HG03558 (cell line): ENCODE results near the gene ZNF496.
"Not testable (repeated sequence)": the region's sequence is repeated elsewhere in the genome, so short reads cannot be mapped to it uniquely, and the experiment has no call there.

Experiments used
- ATAC-seq: cut with Tn5 transposase; IDR thresholded peaks from one replicate; pipeline ENCODE4 v1.9.1; 2021; ENCODE audit warnings: moderate number of reproducible peaks; ENCODE audit not compliant: unreplicated experiment; ENCODE audit errors: extremely low read depth

Gene ZNF496

GRCh38 chr1:247268390-247269045 is 63.1 kb downstream of the ZNF496 start:
- ATAC-seq = no peak

DNA sequence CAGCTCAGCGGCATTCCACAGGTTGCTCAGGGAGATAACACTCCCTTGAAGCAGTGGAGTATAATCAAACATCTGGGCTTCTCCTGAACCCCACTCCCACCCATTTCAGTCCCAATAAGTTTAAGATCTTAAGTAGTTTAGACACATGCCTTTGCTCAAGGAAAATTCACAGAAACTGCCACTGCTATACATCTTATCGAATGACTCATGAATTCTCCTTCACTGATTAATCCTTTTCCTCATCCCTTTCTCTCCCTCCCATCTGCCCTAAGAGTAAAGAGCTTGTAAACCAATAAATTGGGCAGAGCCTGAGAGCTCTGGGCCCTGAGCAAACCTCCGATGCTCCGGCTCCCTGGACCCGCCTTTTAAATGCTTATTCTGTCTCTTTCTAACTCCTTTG is 65.6 kb downstream of the ZNF496 start:
- ATAC-seq = no peak

DNA sequence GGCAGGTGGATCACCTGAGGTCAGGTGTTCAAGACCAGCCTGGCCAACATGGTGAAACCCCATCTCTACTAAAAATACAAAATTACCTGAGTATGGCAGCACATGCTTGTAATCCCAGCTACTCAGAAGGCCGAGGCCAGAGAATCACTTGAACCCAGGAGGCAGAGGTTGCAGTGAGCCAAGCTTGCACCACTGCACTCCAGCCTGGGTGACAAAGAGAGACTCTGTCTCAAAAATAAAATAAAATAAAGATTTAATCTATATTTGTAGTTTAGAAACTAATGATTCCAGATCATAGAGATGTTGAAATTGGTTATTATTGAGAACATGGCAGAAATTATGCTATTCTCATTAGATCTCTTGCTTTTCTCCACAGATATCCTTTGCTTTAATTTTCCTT is 75.9 kb downstream of the ZNF496 start, which contains the start of gene VN1R5:
Gene VN1R5, plus strand, starts transcription at position 301 of the 400 bp plus-strand sequence.
- ATAC-seq = not testable (repeated sequence)

DNA sequence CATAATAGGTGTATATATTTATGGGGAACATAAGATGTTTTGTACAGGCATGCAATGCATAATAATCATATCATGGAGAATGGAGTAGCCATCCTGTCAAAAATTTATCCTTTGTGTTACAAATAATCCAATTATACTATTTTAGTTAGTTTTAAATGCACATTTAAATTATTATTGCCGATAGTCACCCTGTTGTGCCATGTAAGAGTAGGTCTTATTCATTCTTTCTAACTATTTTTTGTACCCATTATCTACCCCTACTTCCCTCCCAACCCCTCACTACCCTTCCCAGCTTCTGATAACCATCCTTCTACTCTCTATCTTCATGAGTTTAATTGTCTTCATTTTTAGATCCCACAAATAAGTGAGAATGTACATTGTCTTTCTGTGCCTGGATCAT is 84.1 kb downstream of the ZNF496 start:
- ATAC-seq = no peak
